ENCODE results near the gene ZFYVE28. TPM values are rescaled to one million over a fixed set of nuclear protein-coding genes. Genes with fewer than 3 reads are reported as not detected.
"Not testable (repeated sequence)": the region's sequence is repeated elsewhere in the genome, so short reads cannot be mapped to it uniquely, and the experiment has no call there.

ZFYVE28 gene
- total RNA-seq, result 86.4 TPM
- polyA plus RNA-seq, result 10 to 100 TPM in 2 of 4 donors, 1 to 10 TPM in 2; 8.5 to 26.0 (median 13.4) TPM

DNA sequence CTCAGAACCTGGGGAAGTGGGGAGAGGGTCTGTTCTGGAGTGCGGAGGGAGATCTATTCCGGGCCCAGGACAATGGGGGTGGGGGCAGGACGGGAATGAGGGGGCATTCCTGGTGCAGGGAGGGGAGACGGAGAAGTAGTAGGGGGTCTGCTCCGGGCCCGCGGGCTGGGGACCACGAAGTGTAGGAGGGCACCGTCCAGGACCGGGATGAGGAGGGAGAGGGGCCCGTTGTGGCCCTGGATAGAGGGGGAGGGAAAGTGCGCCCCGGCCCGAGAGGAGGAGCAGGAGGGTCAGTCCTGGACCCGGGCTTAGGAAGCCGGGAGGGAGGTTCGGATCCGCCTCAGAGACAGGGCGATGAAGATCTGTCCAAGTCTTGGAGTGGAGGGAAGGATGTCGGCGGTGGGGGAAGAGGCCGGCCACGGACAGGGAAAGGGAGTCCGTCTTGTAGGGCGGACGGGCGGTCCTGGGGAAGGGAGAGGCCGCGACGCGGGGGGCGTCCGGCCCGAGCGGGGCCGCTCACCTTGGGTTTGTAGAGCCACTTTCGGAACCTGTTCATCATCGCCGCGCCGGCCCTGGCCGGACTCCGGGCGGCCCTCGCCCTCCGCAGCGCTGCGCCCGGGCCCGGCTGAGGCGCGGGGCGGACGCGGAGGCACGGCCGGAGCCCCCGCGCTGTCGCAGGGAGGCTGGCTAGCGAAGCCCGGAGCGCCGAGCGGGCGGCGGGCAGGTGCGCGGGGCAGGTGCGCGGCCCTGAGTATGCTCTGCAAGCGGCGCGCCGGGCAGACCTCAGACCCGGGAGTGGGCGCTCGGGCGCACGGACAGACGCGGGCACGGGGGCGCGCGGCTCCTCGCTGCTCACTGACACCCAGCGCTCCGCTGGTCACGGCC lies at the start of gene ZFYVE28:
Gene ZFYVE28, minus strand, starts transcription at position 881 of the 885 bp plus-strand sequence. Its CDS starts 322 bp downstream, at position 559.
- peak within 1 kb of the TSS; percentile 71 for H3K4me3 ChIP-seq (ENCODE audit: low read depth, low read length)
- Mint-ChIP-seq H3K9me3 (no peaks in the 10 kb centered on the region), H3K27me3 (peaks cover 42% of the 10 kb centered on the region), H3K27ac (peak within 1 kb of the TSS; percentile 83 to 96 (median 92)), H3K36me3 (no peaks in the 10 kb centered on the region), H3K4me3 (peak within 1 kb of the TSS; percentile 91 to 94 (median 92)), H3K4me1 (peaks cover 7 to 57% (median 39%) of the 10 kb centered on the region in 4 donors)
- H3K9me3 ChIP-seq (ENCODE audit: control insufficient read depth in 2 of 2, low read length in 2 of 2), result no peaks in the 10 kb centered on the region
- DNase-seq, result peak in 1 of 3 donors; percentile 21
- H3K27me3 ChIP-seq (ENCODE audit: control insufficient read depth, insufficient read depth, low read length), result peaks cover 8% of the 10 kb centered on the region
- peak within 1 kb of the TSS; percentile 93 for H3K27ac ChIP-seq (ENCODE audit: insufficient read depth, low read length, poor library complexity, severe bottlenecking)
- H3K36me3 ChIP-seq (ENCODE audit: control insufficient read depth, insufficient read depth, low read length), result no peaks in the 10 kb centered on the region
- peaks cover 54% of the 10 kb centered on the region for H3K4me1 ChIP-seq (ENCODE audit: control insufficient read depth, insufficient read depth, low read length, poor library complexity, severe bottlenecking)
- ATAC-seq (ENCODE audit: low read depth in 2 of 2), result no peak

DNA sequence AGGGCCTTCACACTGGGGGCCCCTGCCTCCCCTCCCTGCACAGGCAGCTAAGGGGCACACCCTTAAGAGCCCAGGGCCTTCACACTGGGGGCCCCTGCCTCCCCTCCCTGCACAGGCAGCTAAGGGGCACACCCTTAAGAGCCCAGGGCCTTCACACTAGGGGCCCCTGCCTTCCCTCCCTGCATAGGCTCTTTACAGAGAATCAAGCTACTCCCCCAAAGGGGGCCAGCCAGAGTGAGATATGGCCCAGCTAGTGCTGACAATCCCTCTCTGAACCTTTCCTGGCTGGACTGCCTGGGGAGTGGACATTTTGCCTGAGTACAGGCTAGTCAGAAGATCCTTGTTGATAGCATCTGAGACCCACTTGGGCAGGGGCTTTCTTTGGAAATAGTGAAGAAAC lies 47.1 kb upstream of the ZFYVE28 start:
- H3K9me3 Mint-ChIP-seq; H3K4me3 ChIP-seq (ENCODE audit: low read depth, low read length); ATAC-seq (ENCODE audit: low read depth in 2 of 2); H3K36me3 ChIP-seq (ENCODE audit: control insufficient read depth, insufficient read depth, low read length); H3K27me3 ChIP-seq (ENCODE audit: control insufficient read depth, insufficient read depth, low read length); H3K36me3 Mint-ChIP-seq; H3K27me3 Mint-ChIP-seq; H3K27ac Mint-ChIP-seq; H3K9me3 ChIP-seq (ENCODE audit: control insufficient read depth in 2 of 2, low read length in 2 of 2); H3K27ac ChIP-seq (ENCODE audit: insufficient read depth, low read length, poor library complexity, severe bottlenecking); DNase-seq: not testable (repeated sequence)
- H3K4me1 Mint-ChIP-seq, result peaks cover 4 to 35% (median 22%) of the 10 kb centered on the region in 4 donors
- H3K4me3 Mint-ChIP-seq, result peak overlapping the region in 2 of 4 donors; percentile 63 to 98
- peaks cover 40% of the 10 kb centered on the region for H3K4me1 ChIP-seq (ENCODE audit: control insufficient read depth, insufficient read depth, low read length, poor library complexity, severe bottlenecking)

DNA sequence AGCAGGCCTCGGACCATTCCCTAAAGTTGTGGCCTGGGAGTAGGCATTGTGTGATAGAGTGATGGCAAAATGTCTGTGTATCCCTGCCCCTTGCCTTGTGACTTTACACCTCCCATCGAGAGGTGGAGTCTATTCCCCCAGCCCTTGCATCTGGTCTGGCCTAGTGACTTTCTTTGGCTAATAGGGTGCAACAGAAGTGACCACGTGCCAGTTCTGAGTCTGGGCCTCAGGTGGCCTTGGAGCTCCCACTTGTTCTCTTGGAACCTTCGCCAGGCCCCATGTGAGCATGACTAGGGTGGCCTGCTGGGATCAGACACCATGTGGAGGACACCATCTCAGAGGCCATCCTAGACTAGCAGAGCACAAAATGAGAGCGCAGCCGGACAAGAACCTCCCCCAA lies 46.6 kb upstream of the ZFYVE28 start:
- Mint-ChIP-seq H3K4me3 (peak overlapping the region in 1 of 4 donors; percentile 51), H3K4me1 (peaks cover 3 to 30% (median 20%) of the 10 kb centered on the region in 4 donors), H3K27me3 (peaks cover 7% of the 10 kb centered on the region), H3K36me3 (no peaks in the 10 kb centered on the region), H3K9me3 (no peaks in the 10 kb centered on the region), H3K27ac (no peak overlapping the region)
- H3K36me3 ChIP-seq (ENCODE audit: control insufficient read depth, insufficient read depth, low read length), result no peaks in the 10 kb centered on the region
- no peak overlapping the region for H3K4me3 ChIP-seq (ENCODE audit: low read depth, low read length)
- DNase-seq, result no peak
- no peak overlapping the region for H3K27ac ChIP-seq (ENCODE audit: insufficient read depth, low read length, poor library complexity, severe bottlenecking)
- no peak for ATAC-seq (ENCODE audit: low read depth in 2 of 2)
- no peaks in the 10 kb centered on the region for H3K27me3 ChIP-seq (ENCODE audit: control insufficient read depth, insufficient read depth, low read length)
- H3K9me3 ChIP-seq (ENCODE audit: control insufficient read depth in 2 of 2, low read length in 2 of 2), result no peaks in the 10 kb centered on the region
- H3K4me1 ChIP-seq (ENCODE audit: control insufficient read depth, insufficient read depth, low read length, poor library complexity, severe bottlenecking), result peaks cover 35% of the 10 kb centered on the region

DNA sequence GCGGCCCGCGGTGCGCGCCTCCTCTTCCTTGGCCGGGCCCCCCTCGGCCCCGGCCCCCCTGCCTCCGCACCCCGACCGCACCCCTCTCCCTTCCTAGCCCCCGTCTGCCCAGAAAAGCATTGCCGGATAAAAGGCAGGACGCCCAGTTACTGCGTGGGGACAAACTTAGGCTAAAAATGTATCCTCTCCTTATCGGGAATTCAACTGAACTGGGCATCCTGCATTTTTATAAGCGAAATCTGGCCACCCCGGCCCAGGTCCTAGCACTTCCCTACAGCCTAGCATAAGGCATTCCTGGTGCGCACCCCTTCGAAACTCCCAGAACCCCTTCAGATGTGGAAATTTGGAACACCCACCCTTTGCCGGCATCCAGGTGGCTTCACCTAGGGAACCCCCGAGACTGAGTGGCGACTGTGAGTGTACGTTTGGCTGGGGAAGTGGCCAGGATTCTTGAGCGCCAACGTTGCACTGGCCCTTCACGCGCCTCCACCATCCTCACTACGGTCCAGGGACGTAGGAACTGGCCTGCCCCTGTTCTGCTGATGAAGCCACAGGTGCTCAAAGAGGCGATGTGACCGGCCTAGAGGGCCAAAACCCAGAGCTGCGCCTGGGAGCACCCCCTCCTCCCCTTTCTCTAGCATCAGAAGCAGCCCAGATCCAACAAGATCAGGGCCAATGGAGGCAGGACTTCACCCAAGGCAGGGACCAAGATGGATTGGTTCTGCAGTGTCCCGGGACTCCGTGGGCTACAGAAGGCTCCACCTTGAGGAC lies 44.7 kb upstream of the ZFYVE28 start:
- no peaks in the 10 kb centered on the region for H3K27me3 ChIP-seq (ENCODE audit: control insufficient read depth, insufficient read depth, low read length)
- H3K4me1 ChIP-seq (ENCODE audit: control insufficient read depth, insufficient read depth, low read length, poor library complexity, severe bottlenecking), result peaks cover 20% of the 10 kb centered on the region
- Mint-ChIP-seq H3K36me3 (no peaks in the 10 kb centered on the region), H3K27ac (peak overlapping the region in 1 of 3 donors; percentile 83), H3K4me1 (peaks cover 0 to 21% (median 14%) of the 10 kb centered on the region in 4 donors), H3K9me3 (no peaks in the 10 kb centered on the region), H3K4me3 (peak overlapping the region; percentile 53 to 84 (median 80)), H3K27me3 (peaks cover 5% of the 10 kb centered on the region)
- ATAC-seq (ENCODE audit: low read depth in 2 of 2) (no peak), DNase-seq (no peak)
- no peaks in the 10 kb centered on the region for H3K9me3 ChIP-seq (ENCODE audit: control insufficient read depth in 2 of 2, low read length in 2 of 2)
- no peaks in the 10 kb centered on the region for H3K36me3 ChIP-seq (ENCODE audit: control insufficient read depth, insufficient read depth, low read length)
- H3K27ac ChIP-seq (ENCODE audit: insufficient read depth, low read length, poor library complexity, severe bottlenecking), result no peak overlapping the region
- H3K4me3 ChIP-seq (ENCODE audit: low read depth, low read length), result no peak overlapping the region

GRCh38 chr4:2462218-2462991 lies 44.0 kb upstream of the ZFYVE28 start:
- peaks cover 0 to 13% (median 8%) of the 10 kb centered on the region in 4 donors for H3K4me1 Mint-ChIP-seq
- peak overlapping the region; percentile 27 to 84 (median 74) for H3K4me3 Mint-ChIP-seq
- H3K36me3 Mint-ChIP-seq, result no peaks in the 10 kb centered on the region
- Histone ChIP-seq H3K9me3 (ENCODE audit: control insufficient read depth in 2 of 2, low read length in 2 of 2) (no peaks in the 10 kb centered on the region), H3K27me3 (ENCODE audit: control insufficient read depth, insufficient read depth, low read length) (no peaks in the 10 kb centered on the region), H3K36me3 (ENCODE audit: control insufficient read depth, insufficient read depth, low read length) (no peaks in the 10 kb centered on the region), H3K27ac (ENCODE audit: insufficient read depth, low read length, poor library complexity, severe bottlenecking) (no peak overlapping the region), H3K4me3 (ENCODE audit: low read depth, low read length) (no peak overlapping the region), H3K4me1 (ENCODE audit: control insufficient read depth, insufficient read depth, low read length, poor library complexity, severe bottlenecking) (peaks cover 13% of the 10 kb centered on the region)
- ATAC-seq (ENCODE audit: low read depth in 2 of 2), result peak; percentile 96 to 99
- H3K9me3 Mint-ChIP-seq, result no peaks in the 10 kb centered on the region
- H3K27me3 Mint-ChIP-seq, result peaks cover 11% of the 10 kb centered on the region
- no peak overlapping the region for H3K27ac Mint-ChIP-seq
- peak; percentile 54 to 79 (median 70) for DNase-seq

DNA sequence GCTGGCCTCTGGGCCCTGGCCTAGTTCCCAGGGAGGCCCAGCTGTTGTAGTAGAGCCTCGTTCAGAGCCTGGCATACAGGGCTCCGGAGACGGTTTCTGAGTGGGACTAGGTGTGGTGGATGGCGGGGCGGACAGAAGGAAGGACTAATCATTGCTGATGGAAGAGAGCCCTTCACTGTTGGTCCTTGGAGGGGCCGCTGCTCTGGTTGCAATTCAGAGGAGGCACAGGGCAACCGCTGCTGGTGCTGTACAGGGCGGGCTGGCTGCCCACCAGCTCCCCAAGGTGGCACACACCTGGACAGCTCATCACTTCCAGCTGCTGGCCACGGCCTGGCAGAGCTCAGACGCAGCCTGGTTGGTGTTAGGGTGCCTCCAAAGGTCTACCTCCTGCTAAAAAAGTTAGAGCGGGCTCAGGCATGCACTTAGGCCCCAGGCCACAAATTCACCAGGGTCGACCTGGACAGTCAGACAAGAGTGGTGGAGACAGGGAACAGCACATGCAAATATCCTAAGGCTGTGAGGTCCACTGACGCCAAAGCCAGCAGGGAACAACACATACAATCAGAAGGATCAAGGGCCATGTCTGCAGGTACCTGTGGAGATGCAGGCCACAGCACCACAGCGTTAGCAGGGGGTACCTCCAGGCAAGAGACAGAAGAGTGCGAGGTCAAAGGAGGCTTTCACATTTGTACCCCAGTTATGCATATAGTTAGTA lies 43.0 kb upstream of the ZFYVE28 start:
- no peaks in the 10 kb centered on the region for H3K9me3 ChIP-seq (ENCODE audit: control insufficient read depth in 2 of 2, low read length in 2 of 2)
- H3K36me3 ChIP-seq (ENCODE audit: control insufficient read depth, insufficient read depth, low read length), result no peaks in the 10 kb centered on the region
- H3K4me1 ChIP-seq (ENCODE audit: control insufficient read depth, insufficient read depth, low read length, poor library complexity, severe bottlenecking), result peaks cover 13% of the 10 kb centered on the region
- DNase-seq, result no peak
- H3K27ac Mint-ChIP-seq, result no peak overlapping the region
- no peak for ATAC-seq (ENCODE audit: low read depth in 2 of 2)
- no peak overlapping the region for H3K4me3 ChIP-seq (ENCODE audit: low read depth, low read length)
- H3K9me3 Mint-ChIP-seq, result no peaks in the 10 kb centered on the region
- H3K4me1 Mint-ChIP-seq, result peaks cover 0 to 10% (median 8%) of the 10 kb centered on the region in 4 donors
- peak overlapping the region; percentile 70 to 84 (median 78) for H3K4me3 Mint-ChIP-seq
- H3K27me3 Mint-ChIP-seq, result peaks cover 11% of the 10 kb centered on the region
- no peaks in the 10 kb centered on the region for H3K36me3 Mint-ChIP-seq
- no peaks in the 10 kb centered on the region for H3K27me3 ChIP-seq (ENCODE audit: control insufficient read depth, insufficient read depth, low read length)
- no peak overlapping the region for H3K27ac ChIP-seq (ENCODE audit: insufficient read depth, low read length, poor library complexity, severe bottlenecking)

All from CD4-positive, CD25-positive, alpha-beta regulatory T cell (primary cell).